ENCODE data around the gene TMEM167B. TPM values are rescaled to one million over a fixed set of nuclear protein-coding genes. Genes with fewer than 3 reads are reported as not detected.

Gene TMEM167B
- total and polyA plus RNA-seq, 2 of the 8 experiments (the other 6 are each of a cell fraction or from before 2014, with no cell fraction given), result 3.6 to 14.8 TPM

- no peak overlapping the region for H3K4me2 ChIP-seq (ENCODE audit: insufficient read depth in 1 of 2, low read depth in 2 of 2, low read length in 2 of 2)
- no peak overlapping the region for H4K91ac ChIP-seq (replicated peaks; ENCODE audit: insufficient read length, low read length)
- TF ChIP-seq HDAC2 (IDR thresholded peaks at IDR 0.05; ENCODE audit: borderline replicate concordance in 1 of 2, low read depth in 2 of 2, low read length in 2 of 2), result no peak
- no peak overlapping the region for H4K8ac ChIP-seq (ENCODE audit: extremely low read depth, insufficient read depth, low read length)
- 89% methylated on average over 7 of the region's 7 CpGs; no CpG with 5 or more reads in 1 of the 2 experiments for WGBS, 2 experiments (ENCODE audit: extremely low coverage in 1 of 2, insufficient coverage in 1 of 2, insufficient read length in 1 of 2, insufficient replicate concordance in 2 of 2, low coverage in 1 of 2, low lambda C conversion rate in 2 of 2, missing lambda C conversion rate in 1 of 2)
- H2BK5ac ChIP-seq (ENCODE audit: low read depth, low read length), result no peak overlapping the region
- no peak overlapping the region for H3K27ac ChIP-seq (ENCODE audit: low read depth, low read length)
- H3K23me2 ChIP-seq (ENCODE audit: low read depth, low read length), result no peaks in the 10 kb centered on the region
- no peak overlapping the region for H3K4ac ChIP-seq (replicated peaks; ENCODE audit: insufficient read length, low read depth, low read length)
- no peak overlapping the region for H2AK5ac ChIP-seq (ENCODE audit: low read depth, low read length)
- H2AFZ ChIP-seq (ENCODE audit: low read length), result no peak overlapping the region
- ChIA-PET CTCF (ENCODE audit: partially characterized antibody) (no interaction called here), POLR2A (ENCODE audit: partially characterized antibody) (no interaction called here)
- H3K18ac ChIP-seq (ENCODE audit: extremely low read depth, low read length), result no peak overlapping the region
- H3K23ac ChIP-seq (ENCODE audit: insufficient read length), result no peak overlapping the region
- no peaks in the 10 kb centered on the region for H3K79me2 ChIP-seq (ENCODE audit: control insufficient read depth in 1 of 2, insufficient read depth in 2 of 2, low read length in 2 of 2)
- H3K79me1 ChIP-seq (ENCODE audit: low read depth, low read length), result no peaks in the 10 kb centered on the region
- no peak overlapping the region for H3K9ac ChIP-seq (replicated peaks in 1 of 4; ENCODE audit: extremely low read depth in 1 of 4, low read depth in 3 of 4, low read length in 3 of 4)
- DNase-seq (ENCODE audit: low read depth in 1 of 2, low spot score in 2 of 2) (no peak), FAIRE-seq (no peak)
- H3K9me3 ChIP-seq (ENCODE audit: insufficient read depth in 2 of 2, low read depth in 1 of 2, low read length in 1 of 2), result peaks cover 0 to 6% of the 10 kb centered on the region in 2 experiments; a peak in 1 of 4 replicates
- no peak overlapping the region for H2BK12ac ChIP-seq (ENCODE audit: low read depth, low read length)
- no peak overlapping the region for H2BK15ac ChIP-seq (ENCODE audit: low read length)
- no peak overlapping the region for H2BK120ac ChIP-seq (replicated peaks; ENCODE audit: low read depth, low read length)
- H2BK20ac ChIP-seq (ENCODE audit: low read length), result no peak overlapping the region
- no peaks in the 10 kb centered on the region for H4K20me1 ChIP-seq (replicated peaks in 1 of 2; ENCODE audit: control insufficient read depth in 1 of 2, insufficient read depth in 2 of 2, low read length in 2 of 2)
- no peaks in the 10 kb centered on the region for H3K4me1 ChIP-seq (replicated peaks in 1 of 4; ENCODE audit: control insufficient read depth in 3 of 4, insufficient read depth in 4 of 4, low read length in 3 of 4)
- no peak overlapping the region for H3K14ac ChIP-seq (ENCODE audit: insufficient read length)
- H3K27me3 ChIP-seq (replicated peaks in 1 of 4; ENCODE audit: control insufficient read depth in 3 of 4, extremely low read depth in 1 of 4, insufficient read depth in 3 of 4, low read length in 3 of 4), result no peaks in the 10 kb centered on the region
- H3K4me3 ChIP-seq (ENCODE audit: extremely low read depth in 1 of 4, insufficient read depth in 2 of 4, low read depth in 3 of 4, low read length in 4 of 4), result no peak overlapping the region
- H3K56ac ChIP-seq (replicated peaks; ENCODE audit: insufficient read length, low read depth, low read length), result no peak overlapping the region
- no peak overlapping the region for H4K5ac ChIP-seq (ENCODE audit: insufficient read length, low read depth, low read length)
- H3K36me3 ChIP-seq (ENCODE audit: control insufficient read depth in 2 of 4, insufficient read depth in 4 of 4, low read length in 3 of 4), result no peaks in the 10 kb centered on the region
Observed at GRCh38 chr1:109050228-109050995, 40.2 kb upstream of the TMEM167B start.

Data from H1 (cell line).